Endothelial cell of umbilical vein (primary cell): ENCODE data around the gene ADARB1. TPM values are rescaled to one million over a fixed set of nuclear protein-coding genes. Genes with fewer than 3 reads are reported as not detected.

Experiments used
- BruUV-seq: library from RNA; stranded (reverse); fragments of 400-500 nt; replicated peaks from 2 replicates; lab custom pipeline; 2021; lab: Mats Ljungman, UMichigan
- CTCF ChIA-PET: fragments of 300-600, 350-600 bp; sonication (Branson Sonifier 250); formaldehyde crosslinking; loops from one replicate; lab custom pipeline; 2021; ENCODE audit warnings: antibody characterized with exemption, inconsistent platforms; lab: Charles Lee
- POLR2A ChIA-PET: fragments of 300-600, 350-600 bp; sonication (Branson Sonifier 250); formaldehyde crosslinking; loops from one replicate; lab custom pipeline; 2021; ENCODE audit warnings: antibody characterized with exemption, inconsistent platforms; lab: Charles Lee
- DNase-seq: peaks from one replicate; pipeline ENCODE4 v3.0.0-alpha.2; 2011; ENCODE audit warnings: low read depth, low spot score
- FAIRE-seq: peaks from 2 replicates; lab custom pipeline; 2011; peaks lifted over from hg19 to GRCh38; lab: Jason Lieb, UNC
- H2AFZ ChIP-seq: 2 replicates; pipeline ENCODE4 v1.6.0; 2012; ENCODE audit warnings: low read depth, low read length, control low read depth, inconsistent platforms
- H3K27ac ChIP-seq: 2 replicates; pipeline ENCODE4 v1.5.1; 2011; ENCODE audit warnings: low read depth, mild to moderate bottlenecking, control low read depth, low read length, moderate library complexity; ENCODE audit not compliant: insufficient read depth
- H3K27me3 ChIP-seq, 2 experiments: 2 replicates each; pipeline versions ENCODE4 v1.6.0 to v1.6.1; 2011; ENCODE audit warnings: low read length in 2 of 2, mixed read lengths in 1 of 2; ENCODE audit not compliant: control insufficient read depth in 2 of 2, insufficient read depth in 2 of 2
- H3K36me3 ChIP-seq, 2 experiments: 2 replicates in 1 of 2; 3 replicates in 1 of 2; pipeline ENCODE4 v1.5.1; 2011; ENCODE audit warnings: low read length in 2 of 2, mild to moderate bottlenecking in 1 of 2, moderate library complexity in 1 of 2; ENCODE audit not compliant: control insufficient read depth in 2 of 2, insufficient read depth in 2 of 2; ENCODE audit errors: extremely low read depth in 1 of 2
- H3K4me1 ChIP-seq: 3 replicates; pipeline ENCODE4 v1.5.1; 2011; ENCODE audit warnings: mild to moderate bottlenecking, low read length; ENCODE audit not compliant: control insufficient read depth, insufficient read depth; ENCODE audit errors: extremely low read depth
- H3K4me2 ChIP-seq: 2 replicates; pipeline ENCODE4 v1.6.1; 2011; ENCODE audit warnings: low read length, control low read depth, mixed read lengths; ENCODE audit not compliant: insufficient read depth
- H3K4me3 ChIP-seq, 3 experiments: fragments of 200-600 bp in 1 of 3; sonication (generic), shearing (Covaris generic) in 1 of 3; replicated peaks in 1 of 3; 2 replicates each; pipeline ENCODE4 v1.5.1; 2011 to 2016; ENCODE audit warnings: control low read depth in 3 of 3, low read length in 3 of 3, mild to moderate bottlenecking in 2 of 3, inconsistent platforms in 1 of 3, low read depth in 1 of 3, moderate library complexity in 1 of 3; ENCODE audit not compliant: insufficient read depth in 1 of 3
- H3K79me2 ChIP-seq: 2 replicates; pipeline ENCODE4 v1.6.0; 2012; ENCODE audit warnings: low read length, inconsistent platforms; ENCODE audit not compliant: control insufficient read depth, insufficient read depth
- H3K9ac ChIP-seq: replicated peaks from 2 replicates; pipeline ENCODE3; 2011; ENCODE audit warnings: low read length, control low read depth; ENCODE audit not compliant: insufficient read depth; ENCODE audit errors: extremely low read depth
- H3K9me1 ChIP-seq: replicated peaks from 3 replicates; pipeline ENCODE4 v1.6.0; 2011; ENCODE audit warnings: mild to moderate bottlenecking, low read length; ENCODE audit not compliant: control insufficient read depth, insufficient read depth; ENCODE audit errors: extremely low read depth
- H3K9me3 ChIP-seq: replicated peaks from 2 replicates; pipeline ENCODE4 v1.5.1; 2012; ENCODE audit warnings: low read length, inconsistent platforms; ENCODE audit not compliant: control insufficient read depth, insufficient read depth
- H4K20me1 ChIP-seq: replicated peaks from 2 replicates; pipeline ENCODE3; 2011; ENCODE audit warnings: mild to moderate bottlenecking, low read length; ENCODE audit not compliant: control insufficient read depth, insufficient read depth; ENCODE audit errors: extremely low read depth
- EZH2 ChIP-seq: IDR thresholded peaks from 2 replicates; pipeline ENCODE4 v1.6.1; 2012; ENCODE audit warnings: borderline replicate concordance, low read depth, mild to moderate bottlenecking, moderate library complexity, low read length, inconsistent platforms; ENCODE audit not compliant: severe bottlenecking
- FOS ChIP-seq: IDR thresholded peaks from 2 replicates; pipeline ENCODE4 v1.6.1; 2011; ENCODE audit warnings: mild to moderate bottlenecking, low read length, moderate library complexity, borderline replicate concordance; ENCODE audit not compliant: insufficient read depth
- GATA2 ChIP-seq: IDR thresholded peaks from 2 replicates; pipeline ENCODE4 v1.7.0; 2011; ENCODE audit warnings: low read depth, mild to moderate bottlenecking, moderate library complexity, mixed read lengths, low read length; ENCODE audit not compliant: insufficient read length, insufficient read depth
- JUN ChIP-seq: IDR thresholded peaks from 2 replicates; pipeline ENCODE4 v1.6.1; 2011; ENCODE audit warnings: borderline replicate concordance, low read depth; ENCODE audit not compliant: insufficient read length, insufficient read depth
- MYC ChIP-seq: IDR thresholded peaks from one replicate; pipeline ENCODE4 v1.6.1; 2011; ENCODE audit warnings: mild to moderate bottlenecking, low read depth, low read length
- POLR2A ChIP-seq: IDR thresholded peaks from 2 replicates; pipeline ENCODE4 v1.6.1; 2012; ENCODE audit warnings: low read depth, mild to moderate bottlenecking, control low read depth, low read length
- POLR2AphosphoS5 ChIP-seq: IDR thresholded peaks from 2 replicates; pipeline ENCODE4 v1.6.1; 2012; ENCODE audit warnings: low read depth, mild to moderate bottlenecking, control low read depth, low read length, moderate library complexity; ENCODE audit not compliant: insufficient read depth
- dilution Hi-C: fragments of 300-500 bp; cut with MboI; formaldehyde crosslinking; loops from one replicate; pipeline ENCODE4 v1.15.0; 2019; ENCODE audit warnings: low sequenced_read_pairs; ENCODE audit not compliant: extremely low pct_ligation_motif_present
- intact Hi-C: fragments of 100-400 bp; cut with micrococcal nuclease; formaldehyde crosslinking; loops from one replicate; pipeline ENCODE4 v1.10.0; 2022
- polyA plus RNA-seq, 4 experiments: library from polyadenylated mRNA; depleted of rRNA in 3 of 4; stranded (reverse) in 3 of 4; unstranded in 1 of 4; fragments of >200 nt; gene quantifications; 2 replicates each; pipeline versions ENCODE4 v1.2.1 to v1.2.3, GENCODE V29; 2011 to 2012; ENCODE audit warnings: missing spikeins in 1 of 4
- total RNA-seq: library from RNA; stranded (reverse); gene quantifications from 2 replicates; pipeline ENCODE4 v1.2.3, GENCODE V29; 2021
- TF ChIP-seq, protein P1 (sequence below): IDR thresholded peaks from 2 replicates; pipeline ENCODE4 v1.6.1; 2011; ENCODE audit not compliant: insufficient read depth, insufficient read length
- TF ChIP-seq, protein P2 (sequence below), 2 donors: IDR thresholded peaks; 1 replicate in 1 of 2; 2 replicates in 1 of 2; pipeline ENCODE4 v1.5.1; 2011; ENCODE audit warnings: low read length in 2 of 2, mild to moderate bottlenecking in 2 of 2, moderate library complexity in 2 of 2, control low read depth in 1 of 2, inconsistent platforms in 1 of 2, low read depth in 1 of 2; ENCODE audit not compliant: insufficient read depth in 1 of 2; ENCODE audit errors: extremely low read depth in 1 of 2

ADARB1 gene
- total and polyA plus RNA-seq, 2 donors (not counting 3 experiments of a cell fraction or from before 2014, with no cell fraction given): 32.5 to 54.3 TPM

- peaks cover 0 to 3% of the 10 kb centered on the region in 2 experiments for H3K36me3 ChIP-seq
- BruUV-seq: no TSS peak
- intact Hi-C loops (no loop called here), dilution Hi-C loops (no loop called here)
- no peak overlapping the region for H3K4me3 ChIP-seq
- CTCF ChIA-PET: interaction anchor here (2.8 kb wide), 1 partner anchor 17 kb away, joined by 12 read pairs; no protein-coding TSS in a partner anchor
- H3K79me2 ChIP-seq: no peaks in the 10 kb centered on the region
- H3K9me3 ChIP-seq: no peaks in the 10 kb centered on the region
- no peaks in the 10 kb centered on the region for H3K9me1 ChIP-seq
- no peak for FAIRE-seq
- no peaks in the 10 kb centered on the region for H4K20me1 ChIP-seq
- no peak overlapping the region for H2AFZ ChIP-seq
- no peak overlapping the region for H3K4me2 ChIP-seq
- DNase-seq: no peak
- H3K27ac ChIP-seq: no peak overlapping the region
- H3K27me3 ChIP-seq: no peaks in the 10 kb centered on the region
- POLR2A ChIA-PET: no interaction called here
- no peak for TF ChIP-seq FOS
- no peak for TF ChIP-seq POLR2A
- no peak for TF ChIP-seq GATA2
- no peak for TF ChIP-seq POLR2AphosphoS5
- H3K9ac ChIP-seq: no peak overlapping the region
- no peaks in the 10 kb centered on the region for H3K4me1 ChIP-seq
Measured at GRCh38 chr21:45154511-45155508, 80.4 kb downstream of the ADARB1 start.

GRCh38 chr21:45155910-45156309, 81.5 kb downstream of the ADARB1 start:
- no peaks in the 10 kb centered on the region for H3K9me1 ChIP-seq
- FAIRE-seq: no peak
- TF ChIP-seq POLR2AphosphoS5 (no peak), EZH2 (no peak), MYC (no peak), GATA2 (no peak), POLR2A (no peak), JUN (no peak), FOS (no peak)
- TF ChIP-seq, protein P1, sequence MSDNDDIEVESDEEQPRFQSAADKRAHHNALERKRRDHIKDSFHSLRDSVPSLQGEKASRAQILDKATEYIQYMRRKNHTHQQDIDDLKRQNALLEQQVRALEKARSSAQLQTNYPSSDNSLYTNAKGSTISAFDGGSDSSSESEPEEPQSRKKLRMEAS: no peak
- TF ChIP-seq, protein P2, sequence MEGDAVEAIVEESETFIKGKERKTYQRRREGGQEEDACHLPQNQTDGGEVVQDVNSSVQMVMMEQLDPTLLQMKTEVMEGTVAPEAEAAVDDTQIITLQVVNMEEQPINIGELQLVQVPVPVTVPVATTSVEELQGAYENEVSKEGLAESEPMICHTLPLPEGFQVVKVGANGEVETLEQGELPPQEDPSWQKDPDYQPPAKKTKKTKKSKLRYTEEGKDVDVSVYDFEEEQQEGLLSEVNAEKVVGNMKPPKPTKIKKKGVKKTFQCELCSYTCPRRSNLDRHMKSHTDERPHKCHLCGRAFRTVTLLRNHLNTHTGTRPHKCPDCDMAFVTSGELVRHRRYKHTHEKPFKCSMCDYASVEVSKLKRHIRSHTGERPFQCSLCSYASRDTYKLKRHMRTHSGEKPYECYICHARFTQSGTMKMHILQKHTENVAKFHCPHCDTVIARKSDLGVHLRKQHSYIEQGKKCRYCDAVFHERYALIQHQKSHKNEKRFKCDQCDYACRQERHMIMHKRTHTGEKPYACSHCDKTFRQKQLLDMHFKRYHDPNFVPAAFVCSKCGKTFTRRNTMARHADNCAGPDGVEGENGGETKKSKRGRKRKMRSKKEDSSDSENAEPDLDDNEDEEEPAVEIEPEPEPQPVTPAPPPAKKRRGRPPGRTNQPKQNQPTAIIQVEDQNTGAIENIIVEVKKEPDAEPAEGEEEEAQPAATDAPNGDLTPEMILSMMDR (IDR thresholded peaks at IDR 0.05; ENCODE audit: extremely low read depth in 1 of 2, insufficient read depth in 1 of 2, low read depth in 1 of 2, low read length in 2 of 2): no peak
- H3K9ac ChIP-seq: no peak overlapping the region
- intact Hi-C loops (no loop called here), dilution Hi-C loops (no loop called here)
- CTCF ChIA-PET: no interaction called here
- POLR2A ChIA-PET: no interaction called here
- no TSS peak for BruUV-seq
- no peaks in the 10 kb centered on the region for H3K27me3 ChIP-seq
- no peaks in the 10 kb centered on the region for H4K20me1 ChIP-seq
- H3K4me1 ChIP-seq: no peaks in the 10 kb centered on the region
- no peak overlapping the region for H3K27ac ChIP-seq
- no peaks in the 10 kb centered on the region for H3K9me3 ChIP-seq
- no peaks in the 10 kb centered on the region for H3K79me2 ChIP-seq
- no peak overlapping the region for H3K4me3 ChIP-seq
- peaks cover 0 to 3% of the 10 kb centered on the region in 2 experiments for H3K36me3 ChIP-seq
- no peak overlapping the region for H3K4me2 ChIP-seq
- no peak for DNase-seq
- H2AFZ ChIP-seq: no peak overlapping the region
